Stimulated activated CD4-positive, alpha-beta T cell treated with anti-CD3 and anti-CD28 coated beads, Interleukin-2, amount 100 ng/mL, for 4 hours (primary cell): ENCODE measurements around the gene PANK4.

Source experiments
- DNase-seq: peaks from one replicate; pipeline ENCODE4 v3.0.0-alpha.2; 2020; ENCODE audit warnings: low read depth

Gene PANK4

GRCh38 chr1:2528966-2529783 is 2.8 kb upstream of the PANK4 start:
- no peak for DNase-seq

- DNase-seq: no peak
Observed at GRCh38 chr1:2528611-2528965, 2.2 kb upstream of the PANK4 start.

DNA sequence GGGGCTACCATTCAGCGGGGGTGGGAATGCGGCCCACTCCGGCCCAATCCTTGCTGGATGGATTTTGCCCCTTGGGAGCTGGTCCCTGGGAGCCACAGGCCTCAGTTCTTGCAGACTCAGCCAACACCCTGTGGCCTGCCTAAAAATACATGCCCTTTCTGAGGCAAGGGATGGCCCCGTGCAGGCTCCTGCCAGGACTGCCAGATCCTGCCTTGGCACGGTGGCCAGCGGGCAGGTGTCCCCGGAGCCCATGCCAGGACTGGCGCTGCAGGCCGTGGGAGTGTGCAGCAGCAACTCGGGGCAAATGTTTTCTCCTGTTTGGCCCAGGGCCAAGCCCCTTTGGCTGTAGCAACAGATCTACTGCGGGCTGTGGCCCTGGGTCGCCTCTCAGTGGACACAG is 1.6 kb upstream of the PANK4 start:
- no peak for DNase-seq

DNA sequence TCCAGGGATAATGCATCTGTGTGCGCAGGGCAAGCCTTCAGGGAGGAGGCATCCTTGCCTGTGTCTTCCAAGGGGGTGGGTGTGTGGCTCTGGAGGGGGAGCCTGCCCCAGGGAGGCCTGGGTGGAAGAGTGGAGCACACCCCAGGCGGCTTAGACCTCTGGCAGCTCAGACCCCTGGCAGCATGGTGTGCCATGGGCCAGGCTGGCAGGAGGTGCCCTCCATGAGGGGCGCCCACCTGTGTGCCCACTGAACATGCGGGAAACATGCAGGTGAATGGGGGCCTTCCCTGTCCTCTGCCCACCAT is 1.1 kb upstream of the PANK4 start:
- no peak for DNase-seq

GRCh38 chr1:2526824-2527555 is 594 bp upstream of the PANK4 start:
- DNase-seq: no peak

GRCh38 chr1:2525572-2525919 is 850 bp downstream of the PANK4 start:
- DNase-seq: no peak

DNA sequence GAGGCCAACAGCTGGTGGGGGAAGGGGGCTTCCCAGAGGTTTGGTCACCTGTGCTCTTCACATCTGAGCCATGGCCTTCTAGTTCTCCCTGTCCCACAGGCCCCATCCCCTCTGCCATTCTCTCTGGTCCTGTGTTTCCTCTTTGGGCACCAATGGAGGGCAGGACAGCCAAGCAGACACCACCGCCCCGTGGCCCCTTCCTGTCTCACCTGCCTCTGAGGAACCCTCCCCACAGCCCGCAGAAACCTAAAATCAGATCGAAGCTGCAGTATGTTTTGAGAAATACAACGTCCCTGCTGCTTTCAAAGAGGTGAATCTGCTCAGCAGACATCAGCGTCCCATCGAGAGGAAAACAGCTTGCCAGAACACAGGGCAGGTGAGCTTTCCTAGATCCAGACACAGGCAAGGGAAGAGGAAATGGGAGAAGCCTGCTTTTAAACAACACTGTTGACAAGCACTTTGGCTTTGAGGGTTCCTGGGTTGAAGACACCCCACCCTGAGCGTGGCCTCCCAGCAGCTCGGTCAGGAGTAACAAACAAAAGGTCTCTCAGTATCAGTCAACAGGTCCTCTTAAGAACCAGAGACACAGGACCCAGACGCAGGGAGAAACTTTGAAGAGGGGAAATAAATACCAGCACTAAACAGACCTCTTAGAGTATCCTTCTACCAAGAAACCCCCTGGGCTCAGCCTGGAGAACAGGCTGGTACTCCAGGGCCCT is 2.3 kb downstream of the PANK4 start:
- no peak for DNase-seq

DNA sequence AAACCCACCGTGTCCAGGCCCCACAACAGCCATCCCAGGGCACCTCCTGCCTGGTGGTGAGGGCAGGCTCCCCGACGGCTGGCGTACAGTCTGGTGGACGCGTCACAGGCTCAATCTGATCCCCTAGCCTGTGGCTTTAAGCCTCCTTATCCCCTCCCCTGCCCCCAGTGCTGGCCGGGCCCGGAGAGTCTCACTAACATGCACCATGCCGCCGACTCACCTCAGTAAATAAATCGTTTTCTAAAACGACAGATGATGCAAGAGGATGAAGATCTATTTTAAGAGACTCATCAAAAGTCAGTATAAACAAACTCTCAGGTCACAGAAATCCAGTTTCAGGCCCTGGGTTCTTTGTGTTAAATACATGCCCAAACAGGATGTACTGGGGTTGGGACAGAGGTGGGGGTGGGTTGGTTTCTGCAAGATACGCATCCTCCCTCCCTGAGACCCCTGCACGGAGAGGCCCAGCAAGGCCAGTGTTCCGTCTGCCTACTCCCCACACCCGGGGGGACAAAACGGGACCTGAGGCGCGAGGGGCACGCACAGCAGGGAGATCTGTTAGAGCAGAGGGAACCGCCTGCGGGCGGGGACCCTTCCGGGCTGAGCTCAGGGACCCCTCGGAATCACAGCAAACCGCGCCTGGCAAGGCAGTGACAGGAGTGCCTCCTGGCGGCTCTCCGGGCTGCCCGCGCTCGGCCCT is 3.1 kb downstream of the PANK4 start:
- no peak for DNase-seq

GRCh38 chr1:2522230-2522629 is 4.2 kb downstream of the PANK4 start:
- DNase-seq: no peak

DNA sequence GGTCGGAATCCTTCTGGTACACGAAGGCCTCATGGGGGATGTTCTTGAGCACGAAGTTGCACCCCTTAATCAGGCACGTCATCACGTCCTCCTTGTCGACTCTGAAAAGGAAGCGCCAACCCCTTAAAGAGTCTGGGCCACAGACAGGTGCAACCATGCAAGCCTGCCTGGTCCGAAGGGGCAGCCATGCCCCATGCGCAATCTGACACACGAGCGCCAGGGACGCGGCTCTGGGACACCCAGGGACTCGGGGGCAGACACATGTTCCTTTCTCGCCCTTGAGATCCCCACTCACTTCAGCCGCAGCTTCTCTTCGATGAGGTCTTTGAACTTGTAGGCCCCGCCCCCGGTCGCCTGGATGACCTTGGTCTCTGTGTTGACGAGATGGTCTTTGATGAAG is 5.6 kb downstream of the PANK4 start:
- no peak for DNase-seq

DNA sequence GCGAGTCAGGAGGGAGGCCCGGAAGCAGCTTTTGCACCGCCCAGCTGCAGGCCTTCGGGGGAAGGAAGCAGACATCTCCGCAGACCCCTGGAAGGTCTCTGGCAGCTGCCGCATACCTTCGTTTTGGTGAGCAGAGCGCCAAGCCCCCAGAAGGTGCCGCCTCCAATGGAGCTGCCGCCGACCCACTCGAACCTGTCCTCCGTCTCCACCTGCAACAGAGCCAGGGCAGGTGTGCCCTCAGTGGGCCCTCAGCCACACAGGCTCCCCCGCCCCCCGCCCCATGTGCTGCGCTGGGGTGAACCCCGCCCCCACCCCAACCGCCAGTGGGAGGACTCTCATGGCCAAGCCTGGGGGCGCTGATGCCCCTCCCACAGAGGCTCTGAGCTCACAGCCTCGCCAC is 6.2 kb downstream of the PANK4 start:
- DNase-seq: no peak

- DNase-seq: no peak
Observed at GRCh38 chr1:2519729-2520128, 6.7 kb downstream of the PANK4 start.

- DNase-seq: no peak
Observed at GRCh38 chr1:2519029-2519685, 7.2 kb downstream of the PANK4 start.

DNA sequence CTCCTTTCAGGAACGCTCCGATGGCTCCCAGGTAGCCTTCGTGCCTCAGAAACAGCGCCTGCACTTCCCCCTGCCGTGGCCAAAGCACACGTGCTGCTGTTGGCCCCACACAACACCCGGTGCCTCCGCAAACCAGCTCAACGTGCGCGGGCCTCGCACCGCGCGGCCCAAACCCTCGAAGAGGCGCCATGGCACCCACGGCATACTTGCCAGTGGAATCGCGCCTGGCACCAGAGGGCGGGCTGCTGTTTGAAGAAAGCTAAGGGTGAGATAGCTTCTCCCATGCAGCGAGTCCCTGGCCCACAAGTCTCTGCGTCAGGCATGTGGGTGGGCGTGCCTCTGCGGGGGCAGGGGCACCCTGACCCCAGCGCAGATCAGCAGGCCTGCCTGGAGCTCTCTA is 7.9 kb downstream of the PANK4 start:
- no peak for DNase-seq

GRCh38 chr1:2517966-2518365 is 8.4 kb downstream of the PANK4 start:
- DNase-seq: no peak

GRCh38 chr1:2516946-2517345 is 9.4 kb downstream of the PANK4 start:
- no peak for DNase-seq

DNA sequence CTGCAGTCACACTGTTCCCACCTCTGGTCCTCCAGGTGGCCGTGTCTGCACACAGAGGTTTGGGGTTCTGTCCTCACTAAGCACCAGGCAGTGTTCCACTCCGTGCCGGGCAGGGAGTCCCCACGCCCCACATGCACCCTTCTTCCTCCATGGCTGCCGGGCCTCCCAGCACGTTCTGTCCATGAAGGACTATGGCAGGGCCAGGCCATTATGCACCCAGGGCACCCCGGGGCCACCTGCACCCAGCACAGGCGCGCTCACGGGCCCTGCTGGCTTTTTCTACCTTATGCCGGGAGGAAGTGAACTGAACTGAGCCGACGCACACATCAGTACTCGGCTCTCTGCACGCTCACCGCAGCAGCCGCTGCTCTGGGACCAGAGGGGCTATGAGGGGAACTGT is 10.3 kb downstream of the PANK4 start:
- no peak for DNase-seq

DNA sequence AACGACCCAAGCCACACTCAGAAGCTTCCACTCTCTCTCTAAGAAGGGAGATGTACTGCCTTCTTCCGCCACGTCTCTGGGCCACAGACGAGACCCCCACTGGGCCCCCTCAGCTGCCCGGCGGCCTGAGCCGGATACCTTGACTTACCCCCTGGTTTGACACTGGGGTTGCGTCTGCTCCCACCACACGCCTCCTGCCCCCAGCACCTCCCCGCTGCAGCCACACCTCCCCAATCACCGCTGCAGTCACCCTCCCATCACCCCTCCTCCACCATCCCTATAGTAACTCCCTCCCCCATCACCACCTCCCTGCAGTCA is 10.7 kb downstream of the PANK4 start:
- no peak for DNase-seq

GRCh38 chr1:2514863-2515762 is 11.3 kb downstream of the PANK4 start:
- DNase-seq: no peak

GRCh38 chr1:2513939-2514652 is 12.3 kb downstream of the PANK4 start:
- no peak for DNase-seq
